Heart left ventricle (tissue), 16 donors: Measurements from ENCODE around the gene STIMATE. TPM values are rescaled to one million over a fixed set of nuclear protein-coding genes. Genes with fewer than 3 reads are reported as not detected.
A peak's percentile ranks its signal among the peaks of the same experiment; 100 is the strongest.

Experiments
- ATAC-seq, 4 donors: fragments of 200-7000 bp; cut with Tn5 transposase; one replicate each; pipeline ENCODE4 v1.9.1; 2020 to 2022; ENCODE audit warnings: moderate library complexity in 4 of 4, mild to moderate bottlenecking in 3 of 4, moderate number of reproducible peaks in 1 of 4
- DNase-seq, 5 donors: peaks; one replicate each; pipeline ENCODE4 v3.0.0-alpha.2; 2020
- H3K27ac ChIP-seq, 12 donors: fragments of 200-600 bp; sonication (generic) in 4 of 12; one replicate each; pipeline versions ENCODE4 v1.5.0 to v1.8.0; 2016 to 2022; ENCODE audit warnings: mild to moderate bottlenecking in 2 of 12
- H3K27me3 ChIP-seq, 9 donors: fragments of 200-600 bp; sonication (generic) in 2 of 9; one replicate each; pipeline versions ENCODE4 v1.5.1 to v1.8.0; 2016 to 2022; ENCODE audit warnings: mild to moderate bottlenecking in 3 of 9
- H3K36me3 ChIP-seq, 9 donors: fragments of 200-600 bp; sonication (generic) in 2 of 9; one replicate each; pipeline versions ENCODE4 v1.5.0 to v1.8.0; 2018 to 2022; ENCODE audit warnings: mild to moderate bottlenecking in 2 of 9
- H3K4me1 ChIP-seq, 12 donors: fragments of 200-600 bp; sonication (generic) in 4 of 12; one replicate each; pipeline versions ENCODE4 v1.5.0 to v1.8.0; 2016 to 2022; ENCODE audit warnings: mild to moderate bottlenecking in 3 of 12
- H3K4me3 ChIP-seq, 12 donors: fragments of 200-600 bp; sonication (generic) in 4 of 12; one replicate each; pipeline versions ENCODE4 v1.5.0 to v1.8.0; 2017 to 2022; ENCODE audit warnings: mild to moderate bottlenecking in 9 of 12, moderate library complexity in 4 of 12
- H3K9me3 ChIP-seq, 12 donors: fragments of 200-600 bp; sonication (generic) in 4 of 12; one replicate each; pipeline versions ENCODE4 v1.5.0 to v1.8.0; 2016 to 2022; ENCODE audit warnings: mild to moderate bottlenecking in 1 of 12
- POLR2A ChIP-seq, 2 donors: fragments of 450-650 bp; IDR thresholded peaks; one replicate each; pipeline ENCODE4 v1.6.1; 2017; ENCODE audit warnings: antibody characterized with exemption in 2 of 2, mild to moderate bottlenecking in 2 of 2, moderate library complexity in 2 of 2
- WGBS, 4 donors: extraction: QIAGEN DNeasy Blood & Tissue Kit in 2 of 4; methylation state at CpG; one replicate each; pipeline versions ENCODE4 v1.1.5 to v1.1.7; 2013 to 2018; 5-methylcytosine and 5-hydroxymethylcytosine counted together
- intact Hi-C, 10 donors: fragments of 100-400 bp; cut with DNase I; formaldehyde crosslinking; loops; one replicate each; pipeline versions ENCODE4 v1.11.1 to v1.14.2; 2022
- polyA plus RNA-seq, 2 donors: library from polyadenylated mRNA; stranded (reverse); fragments of 200-250 nt; gene quantifications; one replicate each; pipeline ENCODE4 v1.2.3, GENCODE V29; 2013
- total RNA-seq, 9 donors: library from RNA; depleted of rRNA in 2 of 9; stranded (reverse); fragments of >200 nt in 2 of 9; fragmentation: NEBNext Ultra II Directional in 3 of 9; extraction: Animal tissue kit (Norgen Biotek cat#: 25700) in 3 of 9; gene quantifications; one replicate each; pipeline versions ENCODE4 v1.1.0 to v1.2.4, GENCODE V29; 2016 to 2023
- TF ChIP-seq, protein P1 (sequence below), 12 donors: fragments of 200-600 bp; sonication (generic) in 4 of 12; IDR thresholded peaks; one replicate each; pipeline versions ENCODE4 v1.5.0 to v1.8.0; 2018 to 2022; ENCODE audit warnings: antibody characterized with exemption in 12 of 12, mild to moderate bottlenecking in 5 of 12
- donor health status: ischemic (EF 13 %, LVEDD 7.1; RV severe dilation, severe dysfunction).
- donor health status: healthy with polysubstance abuse.
- donor health status: DM: no; HTN: yes; CAD: no.
- donor health status: DM: no; HTN: no; CAD: no.
- donor health status: ischemic (EF 25% LVEDD 6.9; RV normal size, moderate dysfunction).
- donor health status: ischemic (EF 25% LVEDD 5.7; RV mildly dilated, moderate dysfunction).
- donor health status: healthy.
- donor health status: DM: yes; HTN: yes; CAD: no.
- donor health status: ischemic (EF 35%, LVEDD 5.7; RV mildly dilated, moderate dysfunction).
- donor health status: nonischemic (EF 11% LVEDD 7.7; RV severe dilation, severe dysfunction).
- donor health status: DM: yes; HTN: yes; CAD: no.
- donor health status: PGD.
- donor health status: ischemic (EF 29% LVEDD 5.4; RV normal size, mild dysfunction).
- donor health status: nonischemic (EF 23%, LVEDD 6.1; RV moderate dilation, normal function).

Gene STIMATE
- total and polyA plus RNA-seq, 11 donors, result 3.4 to 17.1 (median 9.4) TPM

DNA sequence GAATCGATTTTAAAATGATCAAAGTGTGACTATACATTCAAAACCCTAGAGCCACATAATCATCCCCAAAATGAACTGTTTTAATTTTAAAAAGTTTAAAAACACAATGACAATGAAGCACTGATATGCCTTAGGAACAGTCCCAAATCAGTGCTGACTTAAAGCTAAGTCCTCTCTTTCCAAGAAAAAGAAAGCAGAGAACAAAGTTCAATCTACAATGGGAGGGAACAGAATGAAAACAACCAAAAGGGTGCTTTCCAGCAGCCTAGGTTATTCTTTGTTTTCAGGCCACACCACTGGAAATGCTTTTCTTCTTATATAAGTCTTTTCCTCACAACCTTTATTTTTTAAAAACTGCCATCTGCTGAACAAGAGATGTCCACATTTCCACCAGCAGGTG is 7.2 kb upstream of the STIMATE start:
- TF ChIP-seq POLR2A (IDR thresholded peaks at IDR 0.05), result no peak
- TF ChIP-seq, protein P1, sequence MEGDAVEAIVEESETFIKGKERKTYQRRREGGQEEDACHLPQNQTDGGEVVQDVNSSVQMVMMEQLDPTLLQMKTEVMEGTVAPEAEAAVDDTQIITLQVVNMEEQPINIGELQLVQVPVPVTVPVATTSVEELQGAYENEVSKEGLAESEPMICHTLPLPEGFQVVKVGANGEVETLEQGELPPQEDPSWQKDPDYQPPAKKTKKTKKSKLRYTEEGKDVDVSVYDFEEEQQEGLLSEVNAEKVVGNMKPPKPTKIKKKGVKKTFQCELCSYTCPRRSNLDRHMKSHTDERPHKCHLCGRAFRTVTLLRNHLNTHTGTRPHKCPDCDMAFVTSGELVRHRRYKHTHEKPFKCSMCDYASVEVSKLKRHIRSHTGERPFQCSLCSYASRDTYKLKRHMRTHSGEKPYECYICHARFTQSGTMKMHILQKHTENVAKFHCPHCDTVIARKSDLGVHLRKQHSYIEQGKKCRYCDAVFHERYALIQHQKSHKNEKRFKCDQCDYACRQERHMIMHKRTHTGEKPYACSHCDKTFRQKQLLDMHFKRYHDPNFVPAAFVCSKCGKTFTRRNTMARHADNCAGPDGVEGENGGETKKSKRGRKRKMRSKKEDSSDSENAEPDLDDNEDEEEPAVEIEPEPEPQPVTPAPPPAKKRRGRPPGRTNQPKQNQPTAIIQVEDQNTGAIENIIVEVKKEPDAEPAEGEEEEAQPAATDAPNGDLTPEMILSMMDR (IDR thresholded peaks at IDR 0.05), result no peak
- 86 to 94% (median 90%) methylated on average over 1 of the region's 1 CpG for WGBS, 4 donors

DNA sequence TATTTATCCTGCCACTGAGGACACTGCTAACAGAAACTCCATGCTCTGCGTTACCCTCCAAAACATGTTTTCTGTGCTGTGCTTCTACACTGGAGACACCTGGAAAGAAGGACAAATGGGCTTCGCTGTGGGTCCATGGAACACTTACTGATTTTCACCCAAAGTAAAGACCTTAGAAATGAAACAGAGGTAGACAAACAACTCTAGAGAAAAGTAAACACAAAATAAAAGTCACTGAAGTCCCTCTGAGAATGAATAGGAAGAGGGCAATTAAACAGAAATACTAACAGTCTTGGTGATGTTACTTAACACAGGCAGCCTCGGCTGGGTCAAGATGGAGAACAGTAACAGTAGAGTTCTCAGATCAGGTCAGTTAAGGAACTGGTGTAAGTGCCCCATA is 6.7 kb upstream of the STIMATE start:
- 90 to 97% (median 95%) methylated on average over 3 of the region's 3 CpGs for WGBS, 4 donors
- Histone ChIP-seq H3K36me3 (peaks cover 0 to 56% (median 47%) of the 10 kb centered on the region in 9 donors), H3K27me3 (no peaks in the 10 kb centered on the region), H3K4me3 (no peak overlapping the region), H3K4me1 (no peaks in the 10 kb centered on the region), H3K27ac (no peak overlapping the region), H3K9me3 (no peaks in the 10 kb centered on the region)
- intact Hi-C loops, result no loop called here
- ATAC-seq, result no peak
- TF ChIP-seq, protein P1 (IDR thresholded peaks at IDR 0.05), result no peak
- no peak for TF ChIP-seq POLR2A (IDR thresholded peaks at IDR 0.05)
- no peak for DNase-seq

More for the DNA sequence above, 7.2 kb upstream of the STIMATE start:
- Histone ChIP-seq H3K9me3 (no peaks in the 10 kb centered on the region), H3K27ac (no peak overlapping the region), H3K4me3 (no peak overlapping the region), H3K27me3 (no peaks in the 10 kb centered on the region), H3K4me1 (no peaks in the 10 kb centered on the region), H3K36me3 (peaks cover 0 to 59% (median 50%) of the 10 kb centered on the region in 9 donors)
- no peak for ATAC-seq
- intact Hi-C loops, result no loop called here
- no peak for DNase-seq

DNA sequence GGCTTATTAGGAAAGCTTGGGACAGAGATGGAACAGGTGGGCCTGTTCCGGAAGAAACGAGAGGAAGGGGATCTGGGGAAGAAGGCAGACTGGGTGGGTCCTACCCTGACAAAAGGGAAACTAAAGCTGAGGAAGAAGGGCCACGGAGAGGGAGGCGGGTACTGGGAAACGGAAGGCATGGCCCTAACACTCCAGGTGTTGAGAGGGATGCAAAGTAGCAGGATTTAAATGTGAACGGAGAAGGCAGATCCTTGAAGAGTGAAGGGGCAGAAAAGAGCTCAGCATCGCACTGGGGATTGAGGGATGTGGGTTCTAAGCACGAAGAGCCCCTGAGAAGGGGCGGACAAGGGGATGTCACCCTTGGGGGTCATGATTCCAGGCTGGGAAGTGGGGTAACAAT is 735 bp downstream of the STIMATE start:
- Histone ChIP-seq H3K27me3 (no peaks in the 10 kb centered on the region), H3K27ac (peak overlapping the region in 10 of 12 donors; percentile 43 to 85 (median 69)), H3K9me3 (no peaks in the 10 kb centered on the region), H3K4me3 (peak overlapping the region; percentile 78 to 97 (median 84)), H3K4me1 (peaks cover 2 to 59% (median 46%) of the 10 kb centered on the region in 12 donors), H3K36me3 (peaks cover 0 to 12% (median 0%) of the 10 kb centered on the region in 9 donors)
- no peak for DNase-seq
- intact Hi-C loops, result loop anchor here in 3 of 10 donors (5.0 to 10.0 kb wide), 4 partner anchors 49 to 146 kb away; partner anchors contain the start of genes ITIH1 (in 1 of the 3) and NEK4 (in 1 of the 3)
- WGBS, 4 donors, result 11 to 15% (median 12%) methylated on average over 9 of the region's 9 CpGs
- TF ChIP-seq, protein P1 (IDR thresholded peaks at IDR 0.05), result no peak
- TF ChIP-seq POLR2A (IDR thresholded peaks at IDR 0.05), result no peak
- no peak for ATAC-seq

DNA sequence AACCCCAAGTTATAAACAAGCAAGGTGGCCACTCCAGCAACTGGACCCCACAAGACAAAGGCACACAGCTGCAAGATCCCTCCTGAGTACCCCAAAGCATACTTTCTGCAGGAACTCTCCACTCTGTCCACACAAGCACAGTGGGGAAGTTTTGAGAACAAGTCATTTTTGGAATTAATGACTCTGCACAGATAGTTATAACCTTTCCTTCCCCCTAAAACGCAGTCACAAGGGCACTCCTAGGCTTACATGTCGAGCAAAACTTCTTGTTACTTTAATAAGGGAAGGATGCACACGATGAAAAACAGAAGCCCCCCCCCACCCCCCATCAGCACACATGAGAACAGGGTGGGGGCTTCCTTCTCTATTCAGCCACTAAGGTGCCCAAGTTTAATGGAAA is 1.2 kb downstream of the STIMATE start:
- Histone ChIP-seq H3K27ac (peak overlapping the region in 3 of 12 donors; percentile 33 to 85 (median 81)), H3K9me3 (no peaks in the 10 kb centered on the region), H3K4me3 (peak overlapping the region in 9 of 12 donors; percentile 80 to 97 (median 89)), H3K4me1 (peaks cover 2 to 64% (median 49%) of the 10 kb centered on the region in 12 donors), H3K27me3 (no peaks in the 10 kb centered on the region), H3K36me3 (peaks cover 0 to 12% (median 0%) of the 10 kb centered on the region in 9 donors)
- DNase-seq (no peak), ATAC-seq (no peak)
- intact Hi-C loops, result loop anchor here in 3 of 10 donors (5.0 to 10.0 kb wide), 4 partner anchors 49 to 146 kb away; partner anchors contain the start of genes ITIH1 (in 1 of the 3) and NEK4 (in 1 of the 3)
- TF ChIP-seq, protein P1 (IDR thresholded peaks at IDR 0.05), result no peak
- TF ChIP-seq POLR2A (IDR thresholded peaks at IDR 0.05), result no peak
- WGBS, 4 donors, result 28 to 34% (median 29%) methylated on average over 3 of the region's 3 CpGs
